GM19025 (cell line): Measurements from ENCODE around the gene PAPOLA.

ENCODE experiments used
- ATAC-seq: cut with Tn5 transposase; IDR thresholded peaks from one replicate; pipeline ENCODE4 v1.9.1; 2021; ENCODE audit warnings: mild to moderate bottlenecking, low read depth, moderate library complexity; ENCODE audit not compliant: unreplicated experiment

PAPOLA gene

DNA sequence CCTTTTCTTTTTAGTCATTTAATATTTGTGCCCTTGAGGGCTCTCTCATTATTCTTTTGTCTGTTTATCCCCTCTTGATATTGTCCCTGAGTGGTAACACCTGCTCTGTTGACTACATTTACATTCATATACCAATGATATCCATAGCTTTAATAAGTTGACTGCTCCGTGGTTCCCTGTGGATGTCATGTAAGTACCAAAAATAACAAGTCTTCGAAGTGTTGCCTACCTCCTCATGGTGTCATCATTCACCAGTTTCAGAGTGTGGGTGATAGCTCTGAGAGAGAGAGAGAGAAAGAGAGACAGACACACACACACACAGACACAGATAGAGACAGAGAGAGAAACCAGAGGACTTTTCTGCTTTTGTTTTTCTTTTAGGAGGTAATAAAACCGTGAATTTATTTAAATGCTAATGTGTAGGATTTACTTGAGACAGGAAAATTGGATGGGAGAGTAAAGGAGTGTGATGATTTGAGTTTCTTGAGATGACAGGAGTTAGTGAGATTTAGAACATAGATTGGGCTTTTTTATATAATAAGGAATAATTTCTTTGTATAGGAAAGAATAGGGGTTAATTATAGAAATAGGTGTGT is 52.2 kb downstream of the PAPOLA start:
- ATAC-seq, result no peak

DNA sequence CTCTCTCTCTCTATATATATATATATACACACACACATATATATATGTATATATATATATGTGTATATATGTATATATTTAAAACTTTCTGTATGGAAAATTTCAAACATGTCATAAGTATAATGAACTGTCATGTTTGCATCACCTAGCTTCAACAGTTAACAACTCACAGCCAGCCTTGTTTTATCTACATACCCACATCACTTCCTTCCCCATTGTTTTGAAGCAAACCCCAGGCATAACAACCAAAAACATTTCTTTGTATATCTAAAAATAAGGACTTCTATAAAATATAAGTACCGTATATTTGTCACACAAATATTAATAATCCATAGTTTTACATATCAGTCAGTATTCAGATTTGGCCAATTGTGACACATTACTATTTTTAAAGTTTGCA is 57.4 kb downstream of the PAPOLA start:
- ATAC-seq, result no peak

- no peak for ATAC-seq
Measured at GRCh38 chr14:96564389-96564788, 62.2 kb downstream of the PAPOLA start.

GRCh38 chr14:96565811-96566210 is 63.6 kb downstream of the PAPOLA start:
- ATAC-seq, result no peak

DNA sequence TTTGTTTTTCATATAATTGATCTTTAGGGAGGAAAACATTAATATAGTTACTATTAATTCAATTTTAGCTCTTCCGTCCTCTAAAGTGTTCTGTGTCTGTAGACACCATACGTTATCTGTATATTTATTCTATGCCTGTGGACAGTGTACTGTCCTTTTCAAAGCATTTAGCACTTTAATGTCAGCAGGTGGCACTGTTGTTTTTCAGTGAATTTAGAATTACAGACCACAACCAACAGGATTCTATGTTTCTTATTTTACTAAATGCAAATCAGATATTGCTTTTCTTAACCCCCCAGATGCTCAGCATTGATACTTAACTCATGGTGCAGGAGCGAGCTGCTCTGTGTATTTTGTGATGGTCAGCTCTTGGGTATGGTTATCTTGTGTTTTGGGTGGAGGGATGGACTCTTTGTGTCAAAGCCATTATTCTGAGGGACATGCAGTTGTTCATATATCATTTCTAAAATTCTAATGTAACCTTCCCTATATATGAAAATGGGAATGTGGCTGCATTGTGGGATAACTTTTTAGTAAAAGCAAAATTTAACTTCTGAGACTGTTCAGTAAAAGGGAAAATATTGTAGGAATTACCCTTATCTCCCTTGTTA is 65.2 kb downstream of the PAPOLA start:
- ATAC-seq, result no peak

GRCh38 chr14:96568621-96569020 is 66.4 kb downstream of the PAPOLA start:
- ATAC-seq, result no peak

- no peak for ATAC-seq
Measured at GRCh38 chr14:96571311-96571710, 69.1 kb downstream of the PAPOLA start.

- ATAC-seq, result no peak
Measured at GRCh38 chr14:96573473-96574100, 71.4 kb downstream of the PAPOLA start.

GRCh38 chr14:96574171-96574632 is 72.0 kb downstream of the PAPOLA start:
- no peak for ATAC-seq

DNA sequence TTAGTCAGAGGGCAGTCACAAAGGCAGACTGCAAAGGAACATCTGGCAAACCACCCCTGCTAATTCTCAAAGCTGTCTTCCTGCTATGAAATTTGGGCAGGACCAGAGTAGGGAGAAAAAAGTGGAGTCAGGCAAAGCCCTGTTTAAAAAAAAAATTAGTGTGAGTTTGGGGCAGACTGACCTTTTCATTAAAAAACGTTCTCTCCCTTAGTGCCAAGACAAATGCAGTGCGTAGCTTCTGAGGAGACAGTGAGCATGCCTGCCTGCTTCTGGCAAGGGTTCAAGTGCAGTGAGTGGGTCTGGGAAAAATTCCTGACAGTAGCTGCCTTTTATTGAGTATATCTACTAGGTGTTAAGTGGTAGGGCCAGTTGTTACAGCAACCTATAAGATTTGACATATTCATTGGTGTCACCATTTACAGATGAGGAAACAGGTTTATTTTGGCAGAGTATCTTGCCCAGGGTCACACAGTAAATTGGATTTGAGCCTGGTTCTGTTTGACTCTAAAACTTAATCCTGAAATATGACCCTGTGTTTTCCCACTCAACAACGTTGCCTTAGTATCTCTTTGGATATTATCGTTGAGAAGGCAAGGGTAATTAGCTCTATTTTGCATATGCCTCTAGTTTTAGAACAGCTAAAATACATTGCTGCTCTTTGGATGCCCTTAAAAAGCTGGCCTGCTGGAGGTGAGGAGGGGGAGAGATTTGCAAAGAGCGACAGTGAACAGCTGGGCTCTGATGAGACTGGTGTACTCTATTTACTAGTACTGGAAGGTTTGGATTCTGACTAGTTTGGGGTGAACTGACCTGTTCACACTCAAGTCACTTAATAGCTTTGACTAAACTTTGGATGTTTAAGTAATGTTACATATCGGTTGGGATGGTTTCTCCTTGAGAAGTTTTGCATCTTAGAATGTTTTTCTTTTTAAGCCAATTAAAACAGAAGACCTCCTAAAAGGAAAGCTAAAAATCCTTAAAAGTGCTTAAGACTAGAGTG is 72.8 kb downstream of the PAPOLA start:
- no peak for ATAC-seq

DNA sequence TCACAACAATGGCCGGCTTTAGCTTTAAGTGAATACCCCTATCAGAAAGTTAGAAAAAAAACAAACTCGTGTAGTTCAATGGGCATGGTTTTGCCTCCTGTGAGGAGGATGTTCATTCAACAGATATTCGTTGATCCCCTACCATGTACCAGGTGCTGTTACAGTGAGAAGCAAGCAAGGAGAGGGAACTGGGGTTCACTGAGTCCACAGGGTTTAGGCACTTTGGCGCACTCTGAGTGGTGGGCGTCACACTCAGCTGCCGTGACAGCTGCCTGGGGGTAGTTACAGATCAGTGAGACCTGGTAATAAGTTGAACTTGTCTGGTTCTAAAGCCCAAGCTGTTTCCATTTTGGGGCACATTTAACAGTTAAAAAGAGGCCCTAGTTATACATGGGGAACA is 74.2 kb downstream of the PAPOLA start:
- ATAC-seq, result no peak

DNA sequence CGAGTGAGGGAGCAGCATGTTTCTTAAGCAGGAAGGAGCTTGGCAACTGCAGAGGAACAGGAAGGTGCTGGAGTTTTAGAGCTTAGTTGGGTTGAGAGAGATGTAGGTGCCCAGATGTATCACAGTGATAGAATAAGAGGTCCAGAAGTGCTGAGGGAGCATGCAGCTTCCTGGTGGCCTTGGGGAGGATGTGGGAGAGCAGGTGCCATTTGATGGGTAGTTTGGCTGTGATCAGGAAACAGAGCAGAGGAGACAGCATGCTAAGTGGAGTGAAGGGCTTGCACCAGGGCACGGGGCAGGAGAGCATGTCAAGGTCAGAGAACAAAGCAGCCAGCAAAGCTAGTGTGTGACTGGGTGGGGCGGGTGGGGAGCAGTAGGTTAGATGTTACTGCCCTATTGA is 74.8 kb downstream of the PAPOLA start:
- ATAC-seq, result no peak

- no peak for ATAC-seq
Measured at GRCh38 chr14:96578619-96579018, 76.4 kb downstream of the PAPOLA start.

- ATAC-seq, result no peak
Measured at GRCh38 chr14:96579358-96579757, 77.2 kb downstream of the PAPOLA start.

DNA sequence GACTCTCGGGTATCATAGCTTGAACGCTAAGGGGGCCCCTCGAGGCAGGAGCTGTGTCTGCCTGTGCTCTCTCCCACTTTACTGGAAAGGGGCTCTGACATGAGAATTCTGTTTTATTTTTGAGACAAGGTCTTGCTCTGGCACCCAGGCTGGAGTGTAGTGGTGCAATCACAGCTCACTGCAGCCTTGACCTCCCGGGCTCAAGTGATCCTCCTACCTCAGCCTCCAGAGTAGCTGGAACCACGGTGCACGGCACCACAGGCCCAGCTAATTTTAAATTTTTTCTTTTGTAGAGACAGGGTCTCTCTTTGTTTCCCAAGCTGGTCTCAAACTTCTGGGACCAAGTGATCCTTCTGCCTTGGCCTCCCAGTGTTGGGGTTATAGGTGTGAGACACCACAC is 77.7 kb downstream of the PAPOLA start:
- no peak for ATAC-seq

DNA sequence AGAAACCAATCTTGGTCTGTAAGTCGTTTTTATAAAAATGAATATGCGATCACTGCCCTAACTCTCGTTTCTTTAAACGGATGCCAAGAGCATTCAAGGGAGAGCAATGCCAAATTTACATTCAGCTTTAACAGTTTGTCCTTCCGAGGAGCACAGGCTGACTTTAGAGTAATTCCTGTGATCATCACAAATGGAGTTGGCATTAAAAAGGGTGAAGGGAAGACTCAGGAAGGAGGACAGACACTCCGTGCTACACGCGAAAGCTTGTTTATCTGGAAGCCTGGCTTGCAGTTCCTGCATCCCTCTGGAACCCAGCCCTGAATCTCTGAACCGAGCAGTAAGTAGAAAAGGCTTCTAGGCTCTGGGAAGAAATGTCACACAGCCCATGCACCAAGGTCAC is 78.4 kb downstream of the PAPOLA start:
- no peak for ATAC-seq

GRCh38 chr14:96581026-96581425 is 78.8 kb downstream of the PAPOLA start:
- ATAC-seq, result no peak

DNA sequence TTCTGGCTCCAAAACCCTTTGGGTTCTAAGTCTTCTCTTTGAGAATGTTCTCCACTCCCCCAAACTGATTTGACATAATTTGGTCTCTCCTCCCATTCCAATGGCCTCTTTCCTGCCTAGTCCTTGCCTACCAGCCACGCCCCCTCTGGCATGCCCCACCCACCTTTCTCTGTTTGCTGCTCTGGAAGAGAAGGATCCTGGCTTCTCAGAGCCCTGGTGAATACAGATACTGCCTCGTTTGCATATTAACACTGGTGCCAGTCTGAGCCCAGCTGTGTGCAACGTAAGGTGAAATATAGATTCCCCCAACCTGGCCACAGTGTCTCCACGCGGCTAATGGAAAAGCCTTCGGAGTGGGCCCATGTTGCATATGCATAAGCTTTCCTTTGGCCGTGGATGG is 79.7 kb downstream of the PAPOLA start:
- no peak for ATAC-seq

DNA sequence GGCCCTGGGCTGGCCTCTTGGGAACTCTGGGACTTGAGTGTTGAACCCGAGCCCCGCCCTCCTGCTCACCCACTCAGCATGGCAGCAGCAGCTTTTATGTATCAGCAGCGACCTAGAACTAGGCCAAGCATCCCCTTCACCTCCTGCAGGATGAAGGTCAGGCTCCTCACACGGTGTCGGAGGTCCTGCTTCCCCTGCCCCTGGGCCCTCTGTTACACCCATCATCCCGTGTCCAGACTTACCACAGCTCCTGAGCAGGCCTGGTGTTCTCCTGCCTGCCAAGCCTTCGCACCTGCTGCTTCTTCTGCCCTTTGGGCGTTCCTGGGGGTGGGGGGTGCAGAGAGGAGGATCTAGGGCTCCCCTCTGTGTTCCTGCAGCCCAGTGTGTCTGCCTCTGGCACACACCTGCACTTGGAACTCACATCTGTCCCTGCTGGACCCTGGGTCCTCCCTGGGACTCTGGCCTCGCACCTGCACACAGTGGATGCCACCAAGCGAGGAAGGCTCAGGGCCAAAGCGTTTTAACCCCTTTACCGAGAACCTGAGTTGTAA is 80.3 kb downstream of the PAPOLA start:
- no peak for ATAC-seq

GRCh38 chr14:96582995-96583394 is 80.8 kb downstream of the PAPOLA start:
- ATAC-seq, result no peak
